Endothelial cell of umbilical vein (primary cell): ENCODE results near the gene KRT81.

Experiments used
- CTCF ChIP-seq, 2 donors: IDR thresholded peaks; 1 replicate in 1 of 2; 2 replicates in 1 of 2; pipeline ENCODE4 v1.5.1; 2011; ENCODE audit warnings: low read length in 2 of 2, mild to moderate bottlenecking in 2 of 2, moderate library complexity in 2 of 2, control low read depth in 1 of 2, inconsistent platforms in 1 of 2, low read depth in 1 of 2; ENCODE audit not compliant: insufficient read depth in 1 of 2; ENCODE audit errors: extremely low read depth in 1 of 2
- EZH2 ChIP-seq: IDR thresholded peaks from 2 replicates; pipeline ENCODE4 v1.6.1; 2012; ENCODE audit warnings: borderline replicate concordance, low read depth, mild to moderate bottlenecking, moderate library complexity, low read length, inconsistent platforms; ENCODE audit not compliant: severe bottlenecking
- GATA2 ChIP-seq: IDR thresholded peaks from 2 replicates; pipeline ENCODE4 v1.7.0; 2011; ENCODE audit warnings: low read depth, mild to moderate bottlenecking, moderate library complexity, mixed read lengths, low read length; ENCODE audit not compliant: insufficient read length, insufficient read depth
- POLR2A ChIP-seq: IDR thresholded peaks from 2 replicates; pipeline ENCODE4 v1.6.1; 2012; ENCODE audit warnings: low read depth, mild to moderate bottlenecking, control low read depth, low read length
- POLR2AphosphoS5 ChIP-seq: IDR thresholded peaks from 2 replicates; pipeline ENCODE4 v1.6.1; 2012; ENCODE audit warnings: low read depth, mild to moderate bottlenecking, control low read depth, low read length, moderate library complexity; ENCODE audit not compliant: insufficient read depth

GRCh38 chr12:52247622-52248540 is 43.5 kb downstream of the KRT81 start:
- TF ChIP-seq CTCF (IDR thresholded peaks at IDR 0.05; ENCODE audit: extremely low read depth in 1 of 2, insufficient read depth in 1 of 2, low read depth in 1 of 2, low read length in 2 of 2) (no peak), POLR2A (no peak), GATA2 (no peak), POLR2AphosphoS5 (no peak), EZH2 (no peak)
